Keratinocyte (primary cell): ENCODE results near the gene PLS1. TPM values are rescaled to one million over a fixed set of nuclear protein-coding genes. Genes with fewer than 3 reads are reported as not detected.

Source experiments
- DNase-seq: peaks from one replicate; pipeline ENCODE4 v3.0.0-alpha.2; 2011; ENCODE audit warnings: low read depth, missing footprints, low spot score
- FAIRE-seq: peaks from 2 replicates; lab custom pipeline; 2011; peaks lifted over from hg19 to GRCh38; lab: Jason Lieb, UNC
- H2AFZ ChIP-seq: 2 replicates; pipeline ENCODE4 v1.6.0; 2012; ENCODE audit warnings: low read length, control low read depth, inconsistent platforms; ENCODE audit not compliant: control insufficient read depth
- H3K27ac ChIP-seq: 2 replicates; pipeline ENCODE4 v1.5.1; 2011; ENCODE audit warnings: low read length; ENCODE audit not compliant: control insufficient read depth, insufficient read depth
- H3K27me3 ChIP-seq: 3 replicates; pipeline ENCODE4 v1.6.0; 2011; ENCODE audit warnings: low read length; ENCODE audit not compliant: control insufficient read depth, insufficient read depth; ENCODE audit errors: extremely low read depth
- H3K36me3 ChIP-seq, 2 experiments: 2 replicates in 1 of 2; 3 replicates in 1 of 2; pipeline ENCODE4 v1.5.1; 2011; ENCODE audit warnings: low read length in 2 of 2, mild to moderate bottlenecking in 1 of 2; ENCODE audit not compliant: control insufficient read depth in 2 of 2, insufficient read depth in 2 of 2; ENCODE audit errors: extremely low read depth in 1 of 2
- H3K4me1 ChIP-seq: 3 replicates; pipeline ENCODE4 v1.5.1; 2011; ENCODE audit warnings: low read length; ENCODE audit not compliant: control insufficient read depth, insufficient read depth; ENCODE audit errors: extremely low read depth
- H3K4me2 ChIP-seq: 3 replicates; pipeline ENCODE4 v1.6.0; 2011; ENCODE audit warnings: low read depth, low read length; ENCODE audit not compliant: control insufficient read depth, insufficient read depth; ENCODE audit errors: extremely low read depth
- H3K4me3 ChIP-seq, 3 experiments: fragments of 200-600 bp in 1 of 3; sonication (generic) in 1 of 3; 2 replicates in 2 of 3; 3 replicates in 1 of 3; pipeline ENCODE4 v1.5.1; 2011 to 2016; ENCODE audit warnings: low read length in 3 of 3, mild to moderate bottlenecking in 3 of 3, control low read depth in 2 of 3, inconsistent platforms in 1 of 3, low read depth in 1 of 3, mixed read lengths in 1 of 3, mixed run types in 1 of 3, moderate library complexity in 1 of 3; ENCODE audit not compliant: control insufficient read depth in 2 of 3, insufficient read depth in 2 of 3; ENCODE audit errors: extremely low read depth in 1 of 3
- H3K79me2 ChIP-seq: 2 replicates; pipeline ENCODE4 v1.6.0; 2012; ENCODE audit warnings: low read length; ENCODE audit not compliant: control insufficient read depth, insufficient read depth
- H3K9ac ChIP-seq: 3 replicates; pipeline ENCODE4 v1.6.0; 2011; ENCODE audit warnings: low read length; ENCODE audit not compliant: control insufficient read depth, insufficient read depth; ENCODE audit errors: extremely low read depth
- H3K9me1 ChIP-seq: 3 replicates; pipeline ENCODE4 v1.6.0; 2011; ENCODE audit warnings: low read length; ENCODE audit not compliant: control insufficient read depth, insufficient read depth; ENCODE audit errors: extremely low read depth
- H3K9me3 ChIP-seq: 2 replicates; pipeline ENCODE4 v1.5.1; 2012; ENCODE audit warnings: low read depth, low read length; ENCODE audit not compliant: control insufficient read depth
- H4K20me1 ChIP-seq: 3 replicates; pipeline ENCODE4 v1.6.0; 2011; ENCODE audit warnings: low read length; ENCODE audit not compliant: control insufficient read depth, insufficient read depth; ENCODE audit errors: extremely low read depth
- EZH2 ChIP-seq: IDR thresholded peaks from one replicate; pipeline ENCODE4 v1.6.1; 2012; ENCODE audit warnings: inconsistent platforms, mild to moderate bottlenecking, low read length, moderate library complexity
- dilution Hi-C: fragments of 300-500 bp; cut with MboI; formaldehyde crosslinking; loops from one replicate; pipeline ENCODE4 v1.7.0; 2020; ENCODE audit warnings: low sequenced_read_pairs; ENCODE audit not compliant: extremely low pct_ligation_motif_present
- polyA plus RNA-seq, 5 experiments: library from polyadenylated mRNA; depleted of rRNA in 3 of 5; stranded (reverse) in 3 of 5; stranded (forward) in 1 of 5; unstranded in 1 of 5; fragments of >200 nt; gene quantifications; 1 replicate in 1 of 5; 2 replicates in 3 of 5; 3 replicates in 1 of 5; pipeline versions ENCODE4 v1.2.1 to v1.2.3, GENCODE V29; 2011 to 2012; ENCODE audit warnings: missing spikeins in 2 of 5, low read depth in 1 of 5, low replicate concordance in 1 of 5
- TF ChIP-seq, protein P1 (sequence below), 3 experiments: IDR thresholded peaks in 1 of 3; conservative IDR thresholded peaks in 1 of 3; optimal IDR thresholded peaks in 1 of 3; 2 replicates in 2 of 3; 3 replicates in 1 of 3; pipeline versions ENCODE3 to v1.5.1; 2011; ENCODE audit warnings: low read length in 3 of 3, mild to moderate bottlenecking in 3 of 3, moderate library complexity in 2 of 3, control low read depth in 1 of 3, inconsistent platforms in 1 of 3; ENCODE audit not compliant: insufficient read depth in 2 of 3; ENCODE audit errors: extremely low read depth in 1 of 3

PLS1 gene
- polyA plus RNA-seq, 1 donor (not counting 4 experiments of a cell fraction or from before 2014, with no cell fraction given): 13.9 TPM

DNA sequence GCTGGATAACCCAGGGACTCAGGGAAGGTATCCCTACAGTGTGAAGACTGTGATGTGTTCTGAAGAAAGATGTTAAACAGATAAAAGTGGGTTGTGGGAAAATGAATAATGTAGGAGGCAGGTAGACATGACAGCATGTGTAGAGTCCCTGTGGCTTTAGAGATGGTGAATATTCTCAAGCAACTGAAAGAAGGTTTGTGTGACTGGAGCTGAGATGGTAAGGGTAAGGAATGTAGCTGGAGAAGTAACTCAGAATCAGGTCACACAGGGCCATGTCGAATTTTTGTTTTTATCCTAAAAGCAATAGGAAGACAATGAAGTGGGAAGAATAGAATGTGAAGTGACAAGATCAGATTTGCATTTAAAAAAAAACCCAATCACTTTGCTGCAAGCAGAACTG lies 73.9 kb downstream of the PLS1 start:
- no peaks in the 10 kb centered on the region for H3K79me2 ChIP-seq
- no peaks in the 10 kb centered on the region for H3K4me1 ChIP-seq
- H3K36me3 ChIP-seq: no peaks in the 10 kb centered on the region
- no peak overlapping the region for H2AFZ ChIP-seq
- no peak overlapping the region for H3K27ac ChIP-seq
- no peak overlapping the region for H3K4me2 ChIP-seq
- FAIRE-seq (no peak), DNase-seq (no peak)
- no peak overlapping the region for H3K9ac ChIP-seq
- no peaks in the 10 kb centered on the region for H3K9me3 ChIP-seq
- H4K20me1 ChIP-seq: no peaks in the 10 kb centered on the region
- TF ChIP-seq EZH2: no peak
- TF ChIP-seq, protein P1, sequence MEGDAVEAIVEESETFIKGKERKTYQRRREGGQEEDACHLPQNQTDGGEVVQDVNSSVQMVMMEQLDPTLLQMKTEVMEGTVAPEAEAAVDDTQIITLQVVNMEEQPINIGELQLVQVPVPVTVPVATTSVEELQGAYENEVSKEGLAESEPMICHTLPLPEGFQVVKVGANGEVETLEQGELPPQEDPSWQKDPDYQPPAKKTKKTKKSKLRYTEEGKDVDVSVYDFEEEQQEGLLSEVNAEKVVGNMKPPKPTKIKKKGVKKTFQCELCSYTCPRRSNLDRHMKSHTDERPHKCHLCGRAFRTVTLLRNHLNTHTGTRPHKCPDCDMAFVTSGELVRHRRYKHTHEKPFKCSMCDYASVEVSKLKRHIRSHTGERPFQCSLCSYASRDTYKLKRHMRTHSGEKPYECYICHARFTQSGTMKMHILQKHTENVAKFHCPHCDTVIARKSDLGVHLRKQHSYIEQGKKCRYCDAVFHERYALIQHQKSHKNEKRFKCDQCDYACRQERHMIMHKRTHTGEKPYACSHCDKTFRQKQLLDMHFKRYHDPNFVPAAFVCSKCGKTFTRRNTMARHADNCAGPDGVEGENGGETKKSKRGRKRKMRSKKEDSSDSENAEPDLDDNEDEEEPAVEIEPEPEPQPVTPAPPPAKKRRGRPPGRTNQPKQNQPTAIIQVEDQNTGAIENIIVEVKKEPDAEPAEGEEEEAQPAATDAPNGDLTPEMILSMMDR (optimal IDR thresholded peaks at IDR 0.05 in 1 of 3, IDR thresholded peaks at IDR 0.05 in 1 of 3, conservative IDR thresholded peaks at IDR 0.05 in 1 of 3; ENCODE audit: extremely low read depth in 1 of 3, insufficient read depth in 2 of 3, low read length in 3 of 3): no peak
- dilution Hi-C loops: no loop called here
- H3K9me1 ChIP-seq: no peaks in the 10 kb centered on the region
- no peak overlapping the region for H3K4me3 ChIP-seq
- H3K27me3 ChIP-seq: no peaks in the 10 kb centered on the region

DNA sequence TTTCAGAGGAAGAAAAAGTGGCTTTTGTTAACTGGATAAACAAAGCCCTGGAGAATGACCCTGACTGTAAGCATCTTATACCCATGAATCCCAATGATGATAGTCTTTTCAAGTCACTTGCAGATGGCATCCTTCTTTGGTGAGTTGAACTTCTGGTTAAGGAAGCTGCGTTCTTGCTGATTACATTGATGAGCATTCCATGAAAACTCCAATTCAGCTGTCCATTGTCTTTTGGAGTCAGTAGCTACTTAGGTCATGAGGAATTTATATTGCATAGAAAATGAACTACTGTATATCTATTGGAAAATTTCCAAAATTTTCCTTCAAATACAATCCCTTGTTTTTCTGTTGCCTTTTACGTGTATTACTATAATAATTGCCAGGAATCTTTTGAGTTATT lies 80.0 kb downstream of the PLS1 start:
- Histone ChIP-seq H3K4me2 (no peak overlapping the region), H3K4me1 (no peaks in the 10 kb centered on the region), H3K27ac (no peak overlapping the region), H3K9me3 (no peaks in the 10 kb centered on the region), H3K4me3 (no peak overlapping the region), H3K27me3 (no peaks in the 10 kb centered on the region), H4K20me1 (no peaks in the 10 kb centered on the region), H3K9ac (no peak overlapping the region), H3K36me3 (no peaks in the 10 kb centered on the region), H2AFZ (no peak overlapping the region), H3K9me1 (no peaks in the 10 kb centered on the region), H3K79me2 (no peaks in the 10 kb centered on the region)
- TF ChIP-seq, protein P1 (optimal IDR thresholded peaks at IDR 0.05 in 1 of 3, IDR thresholded peaks at IDR 0.05 in 1 of 3, conservative IDR thresholded peaks at IDR 0.05 in 1 of 3; ENCODE audit: extremely low read depth in 1 of 3, insufficient read depth in 2 of 3, low read length in 3 of 3): no peak
- no peak for TF ChIP-seq EZH2
- DNase-seq: no peak
- dilution Hi-C loops: no loop called here
- no peak for FAIRE-seq
